ENCODE results near the gene DDX10.

GRCh38 chr11:108886005-108886659 lies 221.3 kb downstream of the DDX10 start:
- TF ChIP-seq CTCF (IDR thresholded peaks at IDR 0.05) (no peak), POLR2A (IDR thresholded peaks at IDR 0.05) (no peak)

All from esophagus squamous epithelium (tissue), 4 donors.